Sigmoid colon (tissue), 4 donors: Measurements from ENCODE around the gene PPP3R1.

Source experiments
- CTCF ChIP-seq, 4 experiments: fragments of 450-650 bp in 3 of 4; fragments of 200-600 bp in 1 of 4; IDR thresholded peaks; one replicate each; pipeline ENCODE4 v1.5.1; 2016 to 2019; ENCODE audit warnings: antibody characterized with exemption in 4 of 4, mild to moderate bottlenecking in 3 of 4, moderate library complexity in 2 of 4
- EP300 ChIP-seq, 4 donors: sonication (generic); formaldehyde crosslinking; IDR thresholded peaks; one replicate each; pipeline ENCODE4 v1.6.1; 2017; ENCODE audit warnings: antibody characterized with exemption in 4 of 4
- POLR2A ChIP-seq, 2 donors: fragments of 450-650 bp; IDR thresholded peaks; one replicate each; pipeline ENCODE4 v1.6.1; 2016; ENCODE audit warnings: antibody characterized with exemption in 2 of 2, mild to moderate bottlenecking in 2 of 2, moderate library complexity in 2 of 2
- POLR2AphosphoS5 ChIP-seq, 4 donors: sonication (generic); formaldehyde crosslinking; IDR thresholded peaks; one replicate each; pipeline ENCODE4 v1.6.1; 2017; ENCODE audit warnings: antibody characterized with exemption in 4 of 4

- TF ChIP-seq CTCF (IDR thresholded peaks at IDR 0.05) (no peak), POLR2A (IDR thresholded peaks at IDR 0.05) (no peak), POLR2AphosphoS5 (IDR thresholded peaks at IDR 0.05) (no peak), EP300 (IDR thresholded peaks at IDR 0.05) (no peak)
These were observed 59.2 kb downstream of the PPP3R1 start for GRCh38 chr2:68193144-68193543.
